ENCODE data around the gene P2RY14. TPM values are rescaled to one million over a fixed set of nuclear protein-coding genes. Genes with fewer than 3 reads are reported as not detected.

Gene P2RY14
- total and polyA plus RNA-seq, 2 donors from 2014 or later = 0.54 to 2.4 TPM

DNA sequence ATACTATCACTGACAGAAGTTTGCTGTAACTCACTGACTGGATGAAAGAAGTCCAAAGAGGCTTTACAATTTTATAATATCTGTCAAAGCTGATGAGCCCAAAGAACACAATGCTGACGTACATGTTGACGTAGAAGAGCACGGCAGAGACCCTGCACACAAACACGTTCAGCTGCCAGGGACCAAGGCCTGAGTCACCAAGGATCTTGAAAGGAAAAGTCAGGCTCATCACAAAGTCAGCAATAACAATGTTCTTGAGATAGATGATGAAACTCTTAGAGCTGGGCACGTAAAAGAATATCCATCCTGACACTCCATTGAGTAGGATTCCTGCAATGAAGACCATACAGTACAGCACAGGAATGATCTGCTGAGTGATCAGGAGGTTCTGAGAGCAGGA is 64.5 kb downstream of the P2RY14 start:
- Histone ChIP-seq H3K9me3 (ENCODE audit: control insufficient read depth in 2 of 3, insufficient read depth in 1 of 3, low read length in 3 of 3) (no peaks in the 10 kb centered on the region), H3K4me3 (ENCODE audit: low read length in 3 of 3) (no peak overlapping the region), H3K36me3 (ENCODE audit: control insufficient read depth in 2 of 3, insufficient read depth in 3 of 3, low read length in 3 of 3) (no peaks in the 10 kb centered on the region), H3K27ac (ENCODE audit: low read depth in 2 of 2, low read length in 2 of 2) (no peak overlapping the region), H3K9ac (ENCODE audit: low read length in 3 of 3) (no peak overlapping the region), H3K27me3 (ENCODE audit: control insufficient read depth, insufficient read depth, low read length) (no peaks in the 10 kb centered on the region), H3K4me1 (ENCODE audit: control insufficient read depth in 2 of 3, insufficient read depth in 2 of 3, low read depth in 1 of 3, low read length in 3 of 3) (no peaks in the 10 kb centered on the region)
- FAIRE-seq (no peak), DNase-seq (no peak)
- no peak for TF ChIP-seq CTCF (IDR thresholded peaks at IDR 0.05; ENCODE audit: borderline replicate concordance, extremely low read depth, insufficient read depth)
- intact Hi-C loops (cut with DNase I) = no loop called here

- H3K4me1 ChIP-seq (ENCODE audit: control insufficient read depth in 2 of 3, insufficient read depth in 2 of 3, low read depth in 1 of 3, low read length in 3 of 3) = no peaks in the 10 kb centered on the region
- no peak overlapping the region for H3K9ac ChIP-seq (ENCODE audit: low read length in 3 of 3)
- no peaks in the 10 kb centered on the region for H3K9me3 ChIP-seq (ENCODE audit: control insufficient read depth in 2 of 3, insufficient read depth in 1 of 3, low read length in 3 of 3)
- H3K36me3 ChIP-seq (ENCODE audit: control insufficient read depth in 2 of 3, insufficient read depth in 3 of 3, low read length in 3 of 3) = no peaks in the 10 kb centered on the region
- no peak overlapping the region for H3K27ac ChIP-seq (ENCODE audit: low read depth in 2 of 2, low read length in 2 of 2)
- H3K4me3 ChIP-seq (ENCODE audit: low read length in 3 of 3) = no peak overlapping the region
- FAIRE-seq = no peak
- no peaks in the 10 kb centered on the region for H3K27me3 ChIP-seq (ENCODE audit: control insufficient read depth, insufficient read depth, low read length)
- intact Hi-C loops (cut with DNase I) = no loop called here
- DNase-seq = no peak
- no peak for TF ChIP-seq CTCF (IDR thresholded peaks at IDR 0.05; ENCODE audit: borderline replicate concordance, extremely low read depth, insufficient read depth)
These were observed 65.2 kb downstream of the P2RY14 start for GRCh38 chr3:151213151-151213550.

- no peak for FAIRE-seq
- DNase-seq = no peak
- intact Hi-C loops (cut with DNase I) = no loop called here
- Histone ChIP-seq H3K4me1 (ENCODE audit: control insufficient read depth in 2 of 3, insufficient read depth in 2 of 3, low read depth in 1 of 3, low read length in 3 of 3) (no peaks in the 10 kb centered on the region), H3K27me3 (ENCODE audit: control insufficient read depth, insufficient read depth, low read length) (no peaks in the 10 kb centered on the region), H3K27ac (ENCODE audit: low read depth in 2 of 2, low read length in 2 of 2) (no peak overlapping the region), H3K9me3 (ENCODE audit: control insufficient read depth in 2 of 3, insufficient read depth in 1 of 3, low read length in 3 of 3) (no peaks in the 10 kb centered on the region), H3K4me3 (ENCODE audit: low read length in 3 of 3) (peak overlapping the region in 2 of 3 donors; percentile 19 to 49), H3K9ac (ENCODE audit: low read length in 3 of 3) (no peak overlapping the region), H3K36me3 (ENCODE audit: control insufficient read depth in 2 of 3, insufficient read depth in 3 of 3, low read length in 3 of 3) (no peaks in the 10 kb centered on the region)
- peak; percentile 1 for TF ChIP-seq CTCF (IDR thresholded peaks at IDR 0.05; ENCODE audit: borderline replicate concordance, extremely low read depth, insufficient read depth)
These were observed 67.5 kb downstream of the P2RY14 start for GRCh38 chr3:151210676-151211381.

- no peak for TF ChIP-seq CTCF (IDR thresholded peaks at IDR 0.05; ENCODE audit: borderline replicate concordance, extremely low read depth, insufficient read depth)
- no peaks in the 10 kb centered on the region for H3K27me3 ChIP-seq (ENCODE audit: control insufficient read depth, insufficient read depth, low read length)
- DNase-seq (no peak), FAIRE-seq (no peak)
- no peaks in the 10 kb centered on the region for H3K36me3 ChIP-seq (ENCODE audit: control insufficient read depth in 2 of 3, insufficient read depth in 3 of 3, low read length in 3 of 3)
- no peaks in the 10 kb centered on the region for H3K9me3 ChIP-seq (ENCODE audit: control insufficient read depth in 2 of 3, insufficient read depth in 1 of 3, low read length in 3 of 3)
- intact Hi-C loops (cut with DNase I) = no loop called here
- H3K27ac ChIP-seq (ENCODE audit: low read depth in 2 of 2, low read length in 2 of 2) = no peak overlapping the region
- H3K9ac ChIP-seq (ENCODE audit: low read length in 3 of 3) = no peak overlapping the region
- H3K4me3 ChIP-seq (ENCODE audit: low read length in 3 of 3) = no peak overlapping the region
- H3K4me1 ChIP-seq (ENCODE audit: control insufficient read depth in 2 of 3, insufficient read depth in 2 of 3, low read depth in 1 of 3, low read length in 3 of 3) = no peaks in the 10 kb centered on the region
These were observed 68.7 kb downstream of the P2RY14 start for GRCh38 chr3:151209654-151210053.
